Pancreas (tissue), 10 donors: ENCODE results near the gene SIK2. TPM values are rescaled to one million over a fixed set of nuclear protein-coding genes. Genes with fewer than 3 reads are reported as not detected.

ENCODE experiments used
- ATAC-seq, 4 donors: fragments of 200-7000 bp; cut with Tn5 transposase; one replicate each; pipeline versions ENCODE4 v1.8.0 to v1.9.1; 2020; ENCODE audit warnings: mild to moderate bottlenecking in 4 of 4, moderate library complexity in 4 of 4
- DNase-seq, 6 donors: peaks; one replicate each; pipeline ENCODE4 v3.0.0-alpha.2; 2020
- FAIRE-seq: peaks from 2 replicates; lab custom pipeline; 2012; peaks lifted over from hg19 to GRCh38; lab: Jason Lieb, UNC
- H3K27ac ChIP-seq, 4 donors: fragments of 200-600 bp; sonication (generic); 1 replicate in 3 of 4; 2 replicates in 1 of 4; pipeline versions ENCODE4 v1.5.0 to v1.8.0; 2020
- H3K27me3 ChIP-seq, 4 donors: fragments of 200-600 bp; one replicate each; pipeline ENCODE4 v1.8.0; 2021
- H3K36me3 ChIP-seq, 3 donors: fragments of 200-600 bp; sonication (generic) in 1 of 3; one replicate each; pipeline versions ENCODE4 v1.5.0 to v1.8.0; 2020 to 2021
- H3K4me1 ChIP-seq, 3 donors: fragments of 200-600 bp; one replicate each; pipeline ENCODE4 v1.8.0; 2021
- H3K4me3 ChIP-seq, 4 donors: fragments of 200-600 bp; sonication (generic) in 2 of 4; one replicate each; pipeline versions ENCODE4 v1.5.0 to v1.8.0; 2020 to 2021
- H3K9me3 ChIP-seq, 4 donors: fragments of 200-600 bp; one replicate each; pipeline ENCODE4 v1.8.0; 2021
- CTCF ChIP-seq, 4 donors: fragments of 200-600 bp; sonication (generic) in 3 of 4; IDR thresholded peaks; one replicate each; pipeline versions ENCODE4 v1.5.0 to v1.8.0; 2021; ENCODE audit warnings: antibody characterized with exemption in 4 of 4
- WGBS, 2 donors: extraction: QIAGEN DNeasy Blood & Tissue Kit; methylation state at CpG; one replicate each; pipeline ENCODE4 v1.1.7; 2013; 5-methylcytosine and 5-hydroxymethylcytosine counted together
- intact Hi-C, 3 donors: fragments of 100-400 bp; cut with DNase I; formaldehyde crosslinking; loops; one replicate each; pipeline versions ENCODE4 v1.11.1 to v1.14.2; 2022
- polyA plus RNA-seq, 2 donors: library from polyadenylated mRNA; stranded (reverse); fragments of 200-250 nt; gene quantifications; one replicate each; pipeline ENCODE4 v1.2.3, GENCODE V29; 2013
- total RNA-seq, 6 donors: library from RNA; stranded (reverse); fragmentation: NEBNext Ultra II Directional in 4 of 6; extraction: Animal tissue kit (Norgen Biotek cat#: 25700) in 4 of 6; gene quantifications; one replicate each; pipeline versions ENCODE4 v1.2.1 to v1.2.4, GENCODE V29; 2021 to 2023
- donor health status: healthy with polysubstance abuse.
- donor health status: DM: no; HTN: no; CAD: no; lungs with moderate emphysema.
- donor health status: DM: no; HTN: no; CAD: no.
- donor health status: control.
- donor health status: control.
- donor health status: Bipolar disorder and iron deficiency.
- donor health status: DM: yes; HTN: yes; CAD: no.
- donor health status: DM: no; HTN: no; CAD: no.
- donor health status: DM: no; HTN: no; CAD: no.
- donor health status: DM: yes; HTN: yes; CAD: no.

Gene SIK2
- total and polyA plus RNA-seq, 8 donors, result 4.7 to 24.7 (median 17.5) TPM

GRCh38 chr11:111762981-111763643 is 160.9 kb downstream of the SIK2 start:
- DNase-seq (no peak), ATAC-seq (no peak), FAIRE-seq (no peak)
- Histone ChIP-seq H3K27ac (no peak overlapping the region), H3K36me3 (peaks cover 0 to 39% (median 9%) of the 10 kb centered on the region in 3 donors), H3K9me3 (no peaks in the 10 kb centered on the region), H3K4me1 (peaks cover 18 to 65% (median 29%) of the 10 kb centered on the region in 3 donors), H3K27me3 (no peaks in the 10 kb centered on the region), H3K4me3 (peak overlapping the region in 2 of 4 donors; percentile 79 to 85)
- 71 to 81% methylated on average over 3 of the region's 3 CpGs for WGBS, 2 donors
- TF ChIP-seq CTCF (IDR thresholded peaks at IDR 0.05), result no peak
- intact Hi-C loops, result no loop called here

- H3K9me3 ChIP-seq, result no peaks in the 10 kb centered on the region
- FAIRE-seq (no peak), ATAC-seq (no peak), DNase-seq (no peak)
- intact Hi-C loops, result loop anchor here in 1 of 3 donors (5.0 kb wide), 1 partner anchor 162 kb away; the partner anchor contains the start of gene SIK2
- peaks cover 0 to 27% (median 4%) of the 10 kb centered on the region in 3 donors for H3K36me3 ChIP-seq
- peak overlapping the region in 3 of 4 donors; percentile 79 to 94 (median 85) for H3K4me3 ChIP-seq
- H3K4me1 ChIP-seq, result peaks cover 17 to 54% (median 21%) of the 10 kb centered on the region in 3 donors
- peak overlapping the region in 3 of 4 donors; percentile 66 to 88 (median 88) for H3K27ac ChIP-seq
- no peak for TF ChIP-seq CTCF (IDR thresholded peaks at IDR 0.05)
- no peaks in the 10 kb centered on the region for H3K27me3 ChIP-seq
- 12 to 21% methylated on average over 1 of the region's 1 CpG for WGBS, 2 donors
Observed at GRCh38 chr11:111764621-111765020, 162.4 kb downstream of the SIK2 start.

- WGBS, 2 donors, result 0 to 1% methylated on average over 25 to 28 of the region's 28 CpGs
- peak in 4 of 6 donors; percentile 39 to 77 (median 63) for DNase-seq
Observed at GRCh38 chr11:111765320-111765983, 163.2 kb downstream of the SIK2 start.

More at GRCh38 chr11:111765320-111765983, 163.2 kb downstream of the SIK2 start:
- H3K4me3 ChIP-seq, result peak overlapping the region; percentile 79 to 95 (median 90)
- peaks cover 10 to 46% (median 15%) of the 10 kb centered on the region in 3 donors for H3K4me1 ChIP-seq
- no peaks in the 10 kb centered on the region for H3K27me3 ChIP-seq
- peak overlapping the region; percentile 66 to 88 (median 87) for H3K27ac ChIP-seq
- intact Hi-C loops, result loop anchor here in 1 of 3 donors (5.0 kb wide), 1 partner anchor 163 kb away; the partner anchor contains the start of gene SIK2
- ATAC-seq (peak; percentile 53 to 65 (median 58)), FAIRE-seq (no peak)
- TF ChIP-seq CTCF (IDR thresholded peaks at IDR 0.05), result no peak
- peaks cover 0 to 19% (median 4%) of the 10 kb centered on the region in 3 donors for H3K36me3 ChIP-seq
- H3K9me3 ChIP-seq, result no peaks in the 10 kb centered on the region
